HepG2 (cell line): Measurements from ENCODE around the gene USH2A. TPM values are rescaled to one million over a fixed set of nuclear protein-coding genes. Genes with fewer than 3 reads are reported as not detected.

ENCODE experiments used
- ATAC-seq: fragments of 200-7000 bp; cut with Tn5 transposase; 3 replicates; pipeline ENCODE4 v1.9.1; 2020; ENCODE audit warnings: mild to moderate bottlenecking, moderate library complexity
- BruUV-seq: library from RNA; stranded (reverse); fragments of 400-500 nt; replicated peaks from 2 replicates; lab custom pipeline; 2021; lab: Mats Ljungman, UMichigan
- CTCF ChIA-PET: fragments of 300-600 bp; formaldehyde crosslinking; extraction: SDS; loops from one replicate; lab custom pipeline; 2021; ENCODE audit warnings: low total read pairs, inconsistent platforms, low intra/inter-chr PET ratio; lab: Yijun Ruan, JAX
- POLR2A ChIA-PET: fragments of 350-600 bp; sonication (Branson Sonifier 250); formaldehyde crosslinking; loops from one replicate; lab custom pipeline; 2020; ENCODE audit warnings: antibody characterized with exemption, inconsistent platforms; lab: Yijun Ruan, JAX
- DNase-seq: peaks from one replicate; pipeline ENCODE4 v3.0.0-alpha.2; 2015; ENCODE audit warnings: low spot score
- FAIRE-seq: peaks from 3 replicates; lab custom pipeline; 2011; peaks lifted over from hg19 to GRCh38; lab: Jason Lieb, UNC
- H2AFZ ChIP-seq: one replicate; pipeline ENCODE4 v1.6.1; 2011; ENCODE audit warnings: low read length, inconsistent platforms
- H3K27ac ChIP-seq: fragments of 300-600 bp; 3 replicates; pipeline ENCODE4 v1.8.0; 2011; ENCODE audit warnings: mixed run types, mild to moderate bottlenecking, mixed read lengths, low read length, inconsistent platforms; ENCODE audit not compliant: insufficient read depth; ENCODE audit errors: extremely low read length
- H3K27me3 ChIP-seq, 2 experiments: fragments of 200-600 bp in 1 of 2; 2 replicates in 1 of 2; 3 replicates in 1 of 2; pipeline versions ENCODE4 v1.6.0 to v1.8.0; 2011; ENCODE audit warnings: low read length in 2 of 2, mild to moderate bottlenecking in 2 of 2, moderate library complexity in 2 of 2, inconsistent platforms in 1 of 2; ENCODE audit not compliant: insufficient read depth in 2 of 2, control insufficient read depth in 1 of 2
- H3K36me3 ChIP-seq, 2 experiments: fragments of 200-600 bp in 1 of 2; replicated peaks in 1 of 2; 2 replicates in 1 of 2; 3 replicates in 1 of 2; pipeline versions ENCODE4 v1.5.1 to v1.8.0; 2011; ENCODE audit warnings: low read length in 2 of 2, inconsistent platforms in 1 of 2; ENCODE audit not compliant: insufficient read depth in 2 of 2, control insufficient read depth in 1 of 2
- H3K4me1 ChIP-seq: 2 replicates; pipeline ENCODE4 v1.5.1; 2012; ENCODE audit warnings: low read length, inconsistent platforms; ENCODE audit not compliant: insufficient read depth
- H3K4me2 ChIP-seq: 2 replicates; pipeline ENCODE4 v1.6.0; 2011; ENCODE audit warnings: low read depth, low read length, inconsistent platforms
- H3K4me3 ChIP-seq, 3 experiments: fragments of 200-600 bp in 1 of 3; sonication (generic), shearing (Covaris generic) in 1 of 3; replicated peaks in 1 of 3; 2 replicates each; pipeline ENCODE4 v1.5.1; 2011 to 2016; ENCODE audit warnings: low read length in 3 of 3, inconsistent platforms in 2 of 3, low read depth in 2 of 3, mild to moderate bottlenecking in 2 of 3, control low read depth in 1 of 3, mixed read lengths in 1 of 3; ENCODE audit not compliant: insufficient read depth in 1 of 3
- H3K79me2 ChIP-seq: one replicate; pipeline ENCODE4 v1.6.1; 2011; ENCODE audit warnings: low read length, inconsistent platforms; ENCODE audit not compliant: insufficient read depth
- H3K9ac ChIP-seq: 2 replicates; pipeline ENCODE4 v1.6.0; 2011; ENCODE audit warnings: mild to moderate bottlenecking, low read depth, low read length, inconsistent platforms; ENCODE audit not compliant: insufficient read depth
- H3K9me3 ChIP-seq: 2 replicates; pipeline ENCODE4 v1.5.1; 2012; ENCODE audit warnings: mild to moderate bottlenecking, low read length
- H4K20me1 ChIP-seq: 2 replicates; pipeline ENCODE4 v1.6.0; 2011; ENCODE audit warnings: inconsistent platforms, mild to moderate bottlenecking, low read length, moderate library complexity; ENCODE audit not compliant: insufficient read depth
- ATF7 ChIP-seq, 2 experiments: fragments of 450-650 bp in 1 of 2; sonication (generic) in 1 of 2; formaldehyde crosslinking in 1 of 2; IDR thresholded peaks; 2 replicates each; pipeline versions ENCODE4 v1.4.0 to v1.6.1; 2016 to 2020; ENCODE audit warnings: antibody characterized with exemption in 1 of 2, mild to moderate bottlenecking in 1 of 2, missing genetic modification reagents in 1 of 2
- DPF2 ChIP-seq: sonication (generic); formaldehyde crosslinking; IDR thresholded peaks from 2 replicates; pipeline ENCODE4 v1.4.0; 2020; ENCODE audit warnings: mild to moderate bottlenecking, low read depth, missing genetic modification reagents, borderline replicate concordance
- HOXA7 ChIP-seq: sonication (generic); formaldehyde crosslinking; IDR thresholded peaks from 2 replicates; pipeline ENCODE4 v1.8.1; 2022; ENCODE audit warnings: mild to moderate bottlenecking, missing genetic modification reagents, moderate library complexity
- KDM4B ChIP-seq: sonication (generic); formaldehyde crosslinking; IDR thresholded peaks from 2 replicates; pipeline ENCODE4 v1.4.0; 2020; ENCODE audit warnings: missing genetic modification reagents
- LBX2 ChIP-seq: sonication (generic); formaldehyde crosslinking; IDR thresholded peaks from 2 replicates; pipeline ENCODE4 v1.5.0; 2020; ENCODE audit warnings: missing genetic modification reagents, mild to moderate bottlenecking, borderline replicate concordance
- ZNF567 ChIP-seq: sonication (generic); formaldehyde crosslinking; IDR thresholded peaks from 2 replicates; pipeline ENCODE4 v1.8.1; 2023; ENCODE audit warnings: mild to moderate bottlenecking, missing genetic modification reagents, borderline replicate concordance
- ZNF691 ChIP-seq: sonication (generic); formaldehyde crosslinking; IDR thresholded peaks from 2 replicates; pipeline ENCODE4 v1.4.0; 2020; ENCODE audit warnings: missing genetic modification reagents, low read depth, mild to moderate bottlenecking, borderline replicate concordance
- ZSCAN30 ChIP-seq: sonication (generic); formaldehyde crosslinking; IDR thresholded peaks from 2 replicates; pipeline ENCODE4 v1.5.0; 2020; ENCODE audit warnings: mild to moderate bottlenecking, missing genetic modification reagents
- WGBS: methylation state at CpG from one replicate; pipeline ENCODE4 v1.1.6; 2017; ENCODE audit warnings: low lambda C conversion rate; 5-methylcytosine and 5-hydroxymethylcytosine counted together
- in situ Hi-C: cut with HindIII; loops from 2 replicates; pipeline ENCODE4 v1.10.0; 2017; ENCODE audit warnings: low pct_unique_long_range_greater_than_20kb; ENCODE audit not compliant: extremely low pct_ligation_motif_present
- intact Hi-C: fragments of 100-400 bp; cut with micrococcal nuclease; formaldehyde crosslinking; loops from one replicate; pipeline ENCODE4 v1.10.0; 2022; ENCODE audit not compliant: unreplicated experiment
- polyA plus RNA-seq, 8 experiments: library from polyadenylated mRNA; depleted of rRNA in 3 of 8; stranded (reverse) in 7 of 8; unstranded in 1 of 8; fragments of >200 nt; fragmentation: Illumina TruSeq in 4 of 8; extraction: Trizol in 4 of 8; gene quantifications; 2 replicates each; pipeline versions ENCODE4 v1.2.1 to v1.2.3, GENCODE V29; 2011 to 2016; ENCODE audit warnings: low read depth in 4 of 8, missing spikeins in 1 of 8, mixed read lengths in 1 of 8; ENCODE audit not compliant: insufficient read depth in 1 of 8
- total RNA-seq, 5 experiments: library from RNA; depleted of rRNA; stranded (reverse); fragments of >200 nt; fragmentation: Illumina TruSeq; extraction: Trizol; gene quantifications; 2 replicates each; pipeline ENCODE4 v1.2.3, GENCODE V29; 2016; ENCODE audit warnings: low read depth in 1 of 5
- TF ChIP-seq, protein P1 (sequence below): sonication (generic); formaldehyde crosslinking; IDR thresholded peaks from 2 replicates; pipeline ENCODE4 v1.4.0; 2020; ENCODE audit warnings: mild to moderate bottlenecking, low read depth, missing genetic modification reagents
- TF ChIP-seq, protein P2 (sequence below): IDR thresholded peaks from 2 replicates; pipeline ENCODE4 v1.6.1; 2016; ENCODE audit warnings: missing compliant biosample characterization, missing genetic modification reagents, borderline replicate concordance
- TF ChIP-seq, protein P3 (sequence below): sonication (generic); formaldehyde crosslinking; conservative IDR thresholded peaks from 2 replicates; pipeline ENCODE4 v1.8.1; 2023; ENCODE audit warnings: missing genetic modification reagents

USH2A gene
- total and polyA plus RNA-seq, 2 of the 13 experiments (the other 11 are each of a cell fraction or from before 2014, with no cell fraction given), result 0.02 TPM; not detected in 1

GRCh38 chr1:216425577-216425976, 2.3 kb upstream of the USH2A start (continued):
- TF ChIP-seq ATF7 (IDR thresholded peaks at IDR 0.05), result no peak
- no peak for TF ChIP-seq ATF7 (CRISPR knock-in tag; IDR thresholded peaks at IDR 0.05)
- no peak for TF ChIP-seq ZSCAN30 (CRISPR knock-in tag)
- TF ChIP-seq LBX2 (CRISPR knock-in tag), result no peak
- TF ChIP-seq, protein P1, sequence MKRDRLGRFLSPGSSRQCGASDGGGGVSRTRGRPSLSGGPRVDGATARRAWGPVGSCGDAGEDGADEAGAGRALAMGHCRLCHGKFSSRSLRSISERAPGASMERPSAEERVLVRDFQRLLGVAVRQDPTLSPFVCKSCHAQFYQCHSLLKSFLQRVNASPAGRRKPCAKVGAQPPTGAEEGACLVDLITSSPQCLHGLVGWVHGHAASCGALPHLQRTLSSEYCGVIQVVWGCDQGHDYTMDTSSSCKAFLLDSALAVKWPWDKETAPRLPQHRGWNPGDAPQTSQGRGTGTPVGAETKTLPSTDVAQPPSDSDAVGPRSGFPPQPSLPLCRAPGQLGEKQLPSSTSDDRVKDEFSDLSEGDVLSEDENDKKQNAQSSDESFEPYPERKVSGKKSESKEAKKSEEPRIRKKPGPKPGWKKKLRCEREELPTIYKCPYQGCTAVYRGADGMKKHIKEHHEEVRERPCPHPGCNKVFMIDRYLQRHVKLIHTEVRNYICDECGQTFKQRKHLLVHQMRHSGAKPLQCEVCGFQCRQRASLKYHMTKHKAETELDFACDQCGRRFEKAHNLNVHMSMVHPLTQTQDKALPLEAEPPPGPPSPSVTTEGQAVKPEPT (CRISPR knock-in tag), result no peak
- TF ChIP-seq, all 625 proteins: peak for 0

DNA sequence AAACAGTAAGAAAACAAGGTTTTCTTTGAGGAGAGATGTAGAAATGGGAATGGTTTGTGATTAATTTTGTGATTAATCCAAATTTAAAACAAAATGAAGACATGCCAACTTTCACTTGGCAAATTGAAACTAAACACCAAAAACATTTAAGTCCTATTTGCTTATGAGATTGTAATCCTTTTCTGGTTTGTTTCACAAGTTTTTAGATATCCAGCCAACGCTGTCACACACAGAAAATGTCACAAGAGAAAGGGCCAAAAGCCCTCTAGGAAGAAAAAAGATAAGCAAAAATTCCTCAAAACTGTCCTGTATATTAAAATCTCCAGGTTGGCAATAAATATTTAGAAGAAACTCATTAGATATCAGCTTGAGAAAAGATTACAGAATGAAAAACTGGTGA, 2.5 kb downstream of the USH2A start:
- Histone ChIP-seq H3K4me1 (no peaks in the 10 kb centered on the region), H3K4me3 (no peak overlapping the region), H3K27ac (no peak overlapping the region), H4K20me1 (no peaks in the 10 kb centered on the region), H3K36me3 (no peaks in the 10 kb centered on the region), H3K4me2 (no peak overlapping the region), H3K9ac (no peak overlapping the region), H3K9me3 (no peaks in the 10 kb centered on the region), H2AFZ (no peak overlapping the region), H3K79me2 (no peaks in the 10 kb centered on the region), H3K27me3 (no peaks in the 10 kb centered on the region)
- no peak for TF ChIP-seq KDM4B
- TF ChIP-seq, protein P2, sequence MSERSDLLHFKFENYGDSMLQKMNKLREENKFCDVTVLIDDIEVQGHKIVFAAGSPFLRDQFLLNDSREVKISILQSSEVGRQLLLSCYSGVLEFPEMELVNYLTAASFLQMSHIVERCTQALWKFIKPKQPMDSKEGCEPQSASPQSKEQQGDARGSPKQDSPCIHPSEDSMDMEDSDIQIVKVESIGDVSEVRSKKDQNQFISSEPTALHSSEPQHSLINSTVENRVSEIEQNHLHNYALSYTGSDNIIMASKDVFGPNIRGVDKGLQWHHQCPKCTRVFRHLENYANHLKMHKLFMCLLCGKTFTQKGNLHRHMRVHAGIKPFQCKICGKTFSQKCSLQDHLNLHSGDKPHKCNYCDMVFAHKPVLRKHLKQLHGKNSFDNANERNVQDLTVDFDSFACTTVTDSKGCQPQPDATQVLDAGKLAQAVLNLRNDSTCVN, result no peak
- no peak for TF ChIP-seq DPF2
- no peak for TF ChIP-seq ZNF691 (CRISPR knock-in tag)
- TF ChIP-seq HOXA7 (CRISPR knock-in tag), result no peak
- no peak for TF ChIP-seq ZNF567
- TF ChIP-seq, protein P3, sequence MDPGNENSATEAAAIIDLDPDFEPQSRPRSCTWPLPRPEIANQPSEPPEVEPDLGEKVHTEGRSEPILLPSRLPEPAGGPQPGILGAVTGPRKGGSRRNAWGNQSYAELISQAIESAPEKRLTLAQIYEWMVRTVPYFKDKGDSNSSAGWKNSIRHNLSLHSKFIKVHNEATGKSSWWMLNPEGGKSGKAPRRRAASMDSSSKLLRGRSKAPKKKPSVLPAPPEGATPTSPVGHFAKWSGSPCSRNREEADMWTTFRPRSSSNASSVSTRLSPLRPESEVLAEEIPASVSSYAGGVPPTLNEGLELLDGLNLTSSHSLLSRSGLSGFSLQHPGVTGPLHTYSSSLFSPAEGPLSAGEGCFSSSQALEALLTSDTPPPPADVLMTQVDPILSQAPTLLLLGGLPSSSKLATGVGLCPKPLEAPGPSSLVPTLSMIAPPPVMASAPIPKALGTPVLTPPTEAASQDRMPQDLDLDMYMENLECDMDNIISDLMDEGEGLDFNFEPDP (CRISPR knock-in tag), result no peak
- no TSS peak for BruUV-seq
- FAIRE-seq (no peak), DNase-seq (no peak), ATAC-seq (no peak)
- WGBS, result 0% methylated on average over 1 of the region's 1 CpG
- CTCF ChIA-PET, result no interaction called here
- in situ Hi-C loops (no loop called here), intact Hi-C loops (no loop called here)
- POLR2A ChIA-PET, result no interaction called here
